ENCODE measurements around the gene HABP2.
A peak's percentile ranks its signal among the peaks of the same experiment; 100 is the strongest.

DNA sequence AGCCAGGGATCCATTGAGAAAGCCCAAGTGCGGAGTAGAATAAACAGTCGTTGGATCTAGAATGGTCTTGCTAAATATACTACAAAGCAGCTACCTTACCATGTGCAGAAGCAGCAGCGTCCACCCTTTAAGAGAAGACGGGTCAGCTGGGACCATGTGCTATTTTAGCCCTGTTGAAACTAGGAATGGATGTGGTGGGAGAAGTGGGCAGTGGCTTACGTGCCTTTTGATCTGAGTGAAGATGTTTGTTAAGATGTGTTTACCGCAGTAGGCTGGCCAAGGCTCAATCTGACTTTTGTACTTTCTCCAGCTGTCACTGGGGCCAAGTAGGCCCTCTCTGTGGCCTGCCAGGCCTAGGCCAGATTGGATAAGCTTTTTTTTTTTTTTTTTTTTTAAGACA, 9.2 kb downstream of the HABP2 start:
- TF ChIP-seq CTCF (IDR thresholded peaks at IDR 0.05) (no peak), POLR2A (IDR thresholded peaks at IDR 0.05) (no peak), POLR2AphosphoS5 (IDR thresholded peaks at IDR 0.05) (peak; percentile 39), EP300 (IDR thresholded peaks at IDR 0.05) (no peak)

All from gastroesophageal sphincter (tissue), 3 donors.